Measurements from ENCODE around the gene PRKCA.

DNA sequence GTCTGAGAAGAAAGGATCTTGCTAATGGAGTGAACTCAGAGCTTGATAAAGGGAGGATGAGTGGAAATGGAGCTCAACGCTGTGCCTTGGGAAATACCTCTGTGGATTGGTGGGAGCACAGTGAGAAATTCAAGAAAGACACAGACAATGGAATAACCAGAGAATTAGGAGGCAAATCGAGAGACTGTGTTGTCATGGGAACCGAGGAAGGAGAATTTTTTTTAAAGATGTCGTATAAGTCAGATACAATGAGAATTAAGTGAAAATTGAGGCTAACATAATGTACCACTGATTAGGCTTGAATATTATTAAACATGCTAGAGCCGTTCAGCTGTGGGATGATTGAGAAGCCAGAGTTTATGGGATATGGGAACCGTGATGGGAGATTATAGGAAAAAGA lies 134.2 kb downstream of the PRKCA start:
- TF ChIP-seq, protein P1, sequence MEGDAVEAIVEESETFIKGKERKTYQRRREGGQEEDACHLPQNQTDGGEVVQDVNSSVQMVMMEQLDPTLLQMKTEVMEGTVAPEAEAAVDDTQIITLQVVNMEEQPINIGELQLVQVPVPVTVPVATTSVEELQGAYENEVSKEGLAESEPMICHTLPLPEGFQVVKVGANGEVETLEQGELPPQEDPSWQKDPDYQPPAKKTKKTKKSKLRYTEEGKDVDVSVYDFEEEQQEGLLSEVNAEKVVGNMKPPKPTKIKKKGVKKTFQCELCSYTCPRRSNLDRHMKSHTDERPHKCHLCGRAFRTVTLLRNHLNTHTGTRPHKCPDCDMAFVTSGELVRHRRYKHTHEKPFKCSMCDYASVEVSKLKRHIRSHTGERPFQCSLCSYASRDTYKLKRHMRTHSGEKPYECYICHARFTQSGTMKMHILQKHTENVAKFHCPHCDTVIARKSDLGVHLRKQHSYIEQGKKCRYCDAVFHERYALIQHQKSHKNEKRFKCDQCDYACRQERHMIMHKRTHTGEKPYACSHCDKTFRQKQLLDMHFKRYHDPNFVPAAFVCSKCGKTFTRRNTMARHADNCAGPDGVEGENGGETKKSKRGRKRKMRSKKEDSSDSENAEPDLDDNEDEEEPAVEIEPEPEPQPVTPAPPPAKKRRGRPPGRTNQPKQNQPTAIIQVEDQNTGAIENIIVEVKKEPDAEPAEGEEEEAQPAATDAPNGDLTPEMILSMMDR (conservative IDR thresholded peaks at IDR 0.05; ENCODE audit: low read depth in 2 of 2), result no peak
- TF ChIP-seq EZH2 (IDR thresholded peaks at IDR 0.05; ENCODE audit: low read depth, unreplicated experiment) (no peak), POLR2AphosphoS5 (IDR thresholded peaks at IDR 0.05; ENCODE audit: low read depth) (no peak), EZH2phosphoT487 (IDR thresholded peaks at IDR 0.05; ENCODE audit: unreplicated experiment) (no peak)
- TF ChIP-seq, protein P2, sequence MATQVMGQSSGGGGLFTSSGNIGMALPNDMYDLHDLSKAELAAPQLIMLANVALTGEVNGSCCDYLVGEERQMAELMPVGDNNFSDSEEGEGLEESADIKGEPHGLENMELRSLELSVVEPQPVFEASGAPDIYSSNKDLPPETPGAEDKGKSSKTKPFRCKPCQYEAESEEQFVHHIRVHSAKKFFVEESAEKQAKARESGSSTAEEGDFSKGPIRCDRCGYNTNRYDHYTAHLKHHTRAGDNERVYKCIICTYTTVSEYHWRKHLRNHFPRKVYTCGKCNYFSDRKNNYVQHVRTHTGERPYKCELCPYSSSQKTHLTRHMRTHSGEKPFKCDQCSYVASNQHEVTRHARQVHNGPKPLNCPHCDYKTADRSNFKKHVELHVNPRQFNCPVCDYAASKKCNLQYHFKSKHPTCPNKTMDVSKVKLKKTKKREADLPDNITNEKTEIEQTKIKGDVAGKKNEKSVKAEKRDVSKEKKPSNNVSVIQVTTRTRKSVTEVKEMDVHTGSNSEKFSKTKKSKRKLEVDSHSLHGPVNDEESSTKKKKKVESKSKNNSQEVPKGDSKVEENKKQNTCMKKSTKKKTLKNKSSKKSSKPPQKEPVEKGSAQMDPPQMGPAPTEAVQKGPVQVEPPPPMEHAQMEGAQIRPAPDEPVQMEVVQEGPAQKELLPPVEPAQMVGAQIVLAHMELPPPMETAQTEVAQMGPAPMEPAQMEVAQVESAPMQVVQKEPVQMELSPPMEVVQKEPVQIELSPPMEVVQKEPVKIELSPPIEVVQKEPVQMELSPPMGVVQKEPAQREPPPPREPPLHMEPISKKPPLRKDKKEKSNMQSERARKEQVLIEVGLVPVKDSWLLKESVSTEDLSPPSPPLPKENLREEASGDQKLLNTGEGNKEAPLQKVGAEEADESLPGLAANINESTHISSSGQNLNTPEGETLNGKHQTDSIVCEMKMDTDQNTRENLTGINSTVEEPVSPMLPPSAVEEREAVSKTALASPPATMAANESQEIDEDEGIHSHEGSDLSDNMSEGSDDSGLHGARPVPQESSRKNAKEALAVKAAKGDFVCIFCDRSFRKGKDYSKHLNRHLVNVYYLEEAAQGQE (IDR thresholded peaks at IDR 0.05; ENCODE audit: unreplicated experiment), result no peak
